Nephron progenitor cell (in vitro differentiated cells): ENCODE measurements around the gene SEC14L1.

Experiments used
- DNase-seq: peaks from one replicate; pipeline ENCODE4 v3.0.0; 2021
- H3K27ac Mint-ChIP-seq: 2 replicates; pipeline ENCODE4 v1.8.0; 2021; ENCODE audit warnings: mild to moderate bottlenecking, moderate library complexity, mixed read lengths
- H3K27me3 Mint-ChIP-seq: 2 replicates; pipeline ENCODE4 v1.8.0; 2021; ENCODE audit warnings: mild to moderate bottlenecking, low read depth, mixed read lengths; ENCODE audit not compliant: poor library complexity
- H3K36me3 Mint-ChIP-seq: 2 replicates; pipeline ENCODE4 v1.8.0; 2021; ENCODE audit warnings: low read depth, mixed read lengths
- H3K4me1 Mint-ChIP-seq: 2 replicates; pipeline ENCODE4 v1.8.0; 2021; ENCODE audit warnings: mixed read lengths
- H3K4me3 Mint-ChIP-seq: 2 replicates; pipeline ENCODE4 v1.8.0; 2021; ENCODE audit warnings: mild to moderate bottlenecking, moderate library complexity, mixed read lengths
- H3K9me3 Mint-ChIP-seq: 2 replicates; pipeline ENCODE4 v1.8.0; 2021; ENCODE audit warnings: mild to moderate bottlenecking, moderate library complexity, mixed read lengths
- CTCF ChIP-seq: fragments of 200-600 bp; sonication (generic); IDR thresholded peaks from 2 replicates; pipeline ENCODE4 v1.5.0; 2021; ENCODE audit warnings: antibody characterized with exemption

The SEC14L1 gene

GRCh38 chr17:77264617-77265230, 124.0 kb downstream of the SEC14L1 start:
- Mint-ChIP-seq H3K4me3 (no peak overlapping the region), H3K27ac (no peak overlapping the region), H3K4me1 (peaks cover 21% of the 10 kb centered on the region), H3K9me3 (no peaks in the 10 kb centered on the region), H3K27me3 (peaks cover 3% of the 10 kb centered on the region), H3K36me3 (no peaks in the 10 kb centered on the region)
- TF ChIP-seq CTCF, result no peak
- no peak for DNase-seq

GRCh38 chr17:77266213-77266612, 125.4 kb downstream of the SEC14L1 start:
- Mint-ChIP-seq H3K36me3 (no peaks in the 10 kb centered on the region), H3K27me3 (peaks cover 3% of the 10 kb centered on the region), H3K4me1 (peaks cover 29% of the 10 kb centered on the region), H3K27ac (no peak overlapping the region), H3K4me3 (no peak overlapping the region), H3K9me3 (no peaks in the 10 kb centered on the region)
- no peak for DNase-seq
- TF ChIP-seq CTCF, result no peak
